Fibroblast of pulmonary artery (primary cell): ENCODE data around the gene CDK14.
"Not testable (repeated sequence)": the region's sequence is repeated elsewhere in the genome, so short reads cannot be mapped to it uniquely, and the experiment has no call there.

Experiments
- DNase-seq: peaks from one replicate; pipeline ENCODE4 v3.0.0-alpha.2; 2010; ENCODE audit warnings: low read depth
- H3K4me3 ChIP-seq: replicated peaks from 2 replicates; pipeline ENCODE4 v1.5.1; 2011; ENCODE audit warnings: low read depth, mild to moderate bottlenecking, control low read depth, low read length, moderate library complexity
- CTCF ChIP-seq: IDR thresholded peaks from 2 replicates; pipeline ENCODE4 v1.5.1; 2011; ENCODE audit warnings: mild to moderate bottlenecking, control low read depth, low read length, inconsistent platforms; ENCODE audit errors: missing control alignments

CDK14 gene

GRCh38 chr7:90764848-90765570, 168.9 kb downstream of the CDK14 start:
- no peak for DNase-seq
- no peak for TF ChIP-seq CTCF
- no peak overlapping the region for H3K4me3 ChIP-seq

- DNase-seq: peak; percentile 91
- peak overlapping the region; percentile 37 for H3K4me3 ChIP-seq
- no peak for TF ChIP-seq CTCF
Measured at GRCh38 chr7:90766814-90767564, 170.9 kb downstream of the CDK14 start.

- TF ChIP-seq CTCF: no peak
- no peak for DNase-seq
- no peak overlapping the region for H3K4me3 ChIP-seq
Measured at GRCh38 chr7:90768301-90768700, 172.2 kb downstream of the CDK14 start.

- no peak overlapping the region for H3K4me3 ChIP-seq
- no peak for TF ChIP-seq CTCF
- DNase-seq: no peak
Measured at GRCh38 chr7:90769036-90769435, 172.9 kb downstream of the CDK14 start.

GRCh38 chr7:90769566-90769965, 173.4 kb downstream of the CDK14 start:
- H3K4me3 ChIP-seq, DNase-seq: not testable (repeated sequence)

GRCh38 chr7:90771281-90771680, 175.2 kb downstream of the CDK14 start:
- H3K4me3 ChIP-seq: no peak overlapping the region
- TF ChIP-seq CTCF: no peak
- peak; percentile 44 for DNase-seq

- DNase-seq: no peak
- H3K4me3 ChIP-seq: no peak overlapping the region
- TF ChIP-seq CTCF: no peak
Measured at GRCh38 chr7:90772410-90772809, 176.3 kb downstream of the CDK14 start.
